Tibial nerve (tissue), 4 donors: ENCODE results near the gene SLC6A17.

Experiments used
- CTCF ChIP-seq, 5 experiments: fragments of 200-600 bp in 3 of 5; fragments of 450-650 bp in 2 of 5; sonication (generic) in 3 of 5; IDR thresholded peaks; one replicate each; pipeline ENCODE4 v1.5.1; 2016 to 2019; ENCODE audit warnings: antibody characterized with exemption in 5 of 5, mild to moderate bottlenecking in 3 of 5, moderate library complexity in 2 of 5
- EP300 ChIP-seq, 2 donors: sonication (generic); formaldehyde crosslinking; IDR thresholded peaks; one replicate each; pipeline ENCODE4 v1.6.1; 2017; ENCODE audit warnings: antibody characterized with exemption in 2 of 2, mild to moderate bottlenecking in 1 of 2
- POLR2A ChIP-seq, 2 donors: fragments of 450-650 bp; IDR thresholded peaks; one replicate each; pipeline ENCODE4 v1.6.1; 2017; ENCODE audit warnings: antibody characterized with exemption in 2 of 2, mild to moderate bottlenecking in 2 of 2, moderate library complexity in 2 of 2

DNA sequence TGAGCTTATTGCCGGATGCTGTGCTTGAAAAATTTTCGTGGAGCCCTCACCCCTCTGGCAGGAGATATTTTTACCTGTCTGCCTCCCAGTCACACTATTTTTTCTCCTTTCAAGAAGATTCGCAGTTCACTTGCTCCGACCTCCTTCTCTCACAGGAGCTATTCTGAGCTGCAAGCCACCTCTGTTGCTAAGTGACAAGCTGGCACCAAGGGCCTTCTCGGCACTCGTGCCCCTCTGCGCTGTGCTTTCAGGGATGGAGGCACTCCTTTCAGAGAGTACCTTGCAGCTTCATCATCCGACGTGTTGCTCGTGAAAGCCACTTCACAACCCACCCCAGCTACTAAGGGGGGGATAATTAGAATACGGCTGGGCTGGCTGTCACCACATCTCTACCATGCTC lies 11.6 kb downstream of the SLC6A17 start:
- TF ChIP-seq CTCF (IDR thresholded peaks at IDR 0.05), result no peak
- TF ChIP-seq POLR2A (IDR thresholded peaks at IDR 0.05), result no peak
- TF ChIP-seq EP300 (IDR thresholded peaks at IDR 0.05), result no peak
